Mesenchymal stem cell (in vitro differentiated cells and primary cell): ENCODE results near the gene CD207.

Source experiments
- DNase-seq: peaks from one replicate; pipeline ENCODE4 v3.0.0-alpha.2; 2013
- H2AFZ ChIP-seq: one replicate; pipeline ENCODE4 v1.6.1; 2013; ENCODE audit warnings: low read depth, mild to moderate bottlenecking, control low read depth, inconsistent platforms, low read length, moderate library complexity
- H2AK5ac ChIP-seq: 2 replicates; pipeline ENCODE4 v1.6.1; 2013; ENCODE audit warnings: low read length, moderate library complexity, mild to moderate bottlenecking, inconsistent platforms; ENCODE audit not compliant: severe bottlenecking
- H2BK120ac ChIP-seq: one replicate; pipeline ENCODE4 v1.6.1; 2013; ENCODE audit warnings: low read depth, mild to moderate bottlenecking, inconsistent platforms, low read length, moderate library complexity
- H2BK12ac ChIP-seq, 2 experiments: one replicate each; pipeline ENCODE4 v1.6.1; 2013; ENCODE audit warnings: inconsistent platforms in 2 of 2, low read length in 2 of 2, mild to moderate bottlenecking in 2 of 2, moderate library complexity in 2 of 2, control low read depth in 1 of 2
- H2BK15ac ChIP-seq: one replicate; pipeline ENCODE4 v1.6.1; 2013; ENCODE audit warnings: mild to moderate bottlenecking, low read depth, inconsistent platforms; ENCODE audit not compliant: poor library complexity, severe bottlenecking
- H2BK5ac ChIP-seq: 2 replicates; pipeline ENCODE4 v1.6.1; 2013; ENCODE audit warnings: low read depth, mild to moderate bottlenecking, low read length, control low read depth, inconsistent platforms; ENCODE audit not compliant: poor library complexity, severe bottlenecking
- H3K14ac ChIP-seq, 2 experiments: one replicate each; pipeline ENCODE4 v1.6.1; 2013; ENCODE audit warnings: inconsistent platforms in 2 of 2, low read length in 2 of 2, control low read depth in 1 of 2, mild to moderate bottlenecking in 1 of 2, moderate library complexity in 1 of 2
- H3K18ac ChIP-seq, 2 experiments: one replicate each; pipeline ENCODE4 v1.6.1; 2013; ENCODE audit warnings: inconsistent platforms in 2 of 2, low read length in 2 of 2, control low read depth in 1 of 2, low read depth in 1 of 2, mild to moderate bottlenecking in 1 of 2
- H3K23ac ChIP-seq, 2 experiments: one replicate each; pipeline ENCODE4 v1.6.1; 2013; ENCODE audit warnings: inconsistent platforms in 2 of 2, low read length in 2 of 2, mild to moderate bottlenecking in 2 of 2, moderate library complexity in 2 of 2, control low read depth in 1 of 2
- H3K27ac ChIP-seq: 2 replicates; pipeline ENCODE4 v1.5.1; 2013; ENCODE audit warnings: mild to moderate bottlenecking, moderate library complexity, low read length, control low read depth, inconsistent platforms; ENCODE audit not compliant: poor library complexity, severe bottlenecking
- H3K27me3 ChIP-seq, 2 experiments: 2 replicates each; pipeline versions ENCODE4 v1.6.1 to v1.7.0; 2013; ENCODE audit warnings: low read length in 2 of 2, mild to moderate bottlenecking in 2 of 2, moderate library complexity in 2 of 2, control low read depth in 1 of 2, inconsistent platforms in 1 of 2; ENCODE audit not compliant: control insufficient read depth in 1 of 2, insufficient read depth in 1 of 2
- H3K36me3 ChIP-seq, 2 experiments: 2 replicates each; pipeline versions ENCODE4 v1.6.1 to v1.7.0; 2013; ENCODE audit warnings: low read length in 2 of 2, control low read depth in 1 of 2, inconsistent platforms in 1 of 2, low read depth in 1 of 2, mild to moderate bottlenecking in 1 of 2; ENCODE audit not compliant: insufficient read depth in 2 of 2, control insufficient read depth in 1 of 2
- H3K4ac ChIP-seq, 2 experiments: one replicate each; pipeline ENCODE4 v1.6.1; 2013; ENCODE audit warnings: inconsistent platforms in 2 of 2, low read length in 2 of 2, mild to moderate bottlenecking in 2 of 2, moderate library complexity in 2 of 2, control low read depth in 1 of 2, low read depth in 1 of 2
- H3K4me1 ChIP-seq: 2 replicates; pipeline ENCODE4 v1.6.1; 2013; ENCODE audit warnings: low read depth, low read length, control low read depth; ENCODE audit not compliant: control insufficient read depth, insufficient read depth
- H3K4me2 ChIP-seq: 2 replicates; pipeline ENCODE4 v1.6.1; 2013; ENCODE audit warnings: low read length, mild to moderate bottlenecking, inconsistent platforms; ENCODE audit not compliant: poor library complexity, severe bottlenecking
- H3K4me3 ChIP-seq, 2 experiments: 2 replicates each; pipeline versions ENCODE4 v1.5.1 to v1.7.0; 2013; ENCODE audit warnings: low read length in 2 of 2, mild to moderate bottlenecking in 2 of 2, control low read depth in 1 of 2, low read depth in 1 of 2; ENCODE audit not compliant: insufficient read depth in 1 of 2
- H3K79me1 ChIP-seq: replicated peaks from 2 replicates; pipeline ENCODE4 v1.6.1; 2013; ENCODE audit warnings: mild to moderate bottlenecking, control low read depth, low read length, inconsistent platforms; ENCODE audit not compliant: poor library complexity, severe bottlenecking
- H3K9ac ChIP-seq: 2 replicates; pipeline ENCODE4 v1.7.0; 2013; ENCODE audit warnings: mild to moderate bottlenecking, low read length, moderate library complexity
- H3K9me3 ChIP-seq: 2 replicates; pipeline ENCODE4 v1.7.0; 2013; ENCODE audit warnings: mild to moderate bottlenecking, low read length; ENCODE audit not compliant: control insufficient read depth
- H4K8ac ChIP-seq: one replicate; pipeline ENCODE4 v1.6.1; 2013; ENCODE audit warnings: inconsistent platforms, mild to moderate bottlenecking, low read length, moderate library complexity
- H4K91ac ChIP-seq: one replicate; pipeline ENCODE4 v1.6.1; 2013; ENCODE audit warnings: mild to moderate bottlenecking, low read length, inconsistent platforms
- WGBS: methylation state at CpG from one replicate; pipeline ENCODE4 v1.1.7; 2013; ENCODE audit warnings: mixed read lengths; 5-methylcytosine and 5-hydroxymethylcytosine counted together

CD207 gene

GRCh38 chr2:70807828-70808118, 27.8 kb downstream of the CD207 start:
- Histone ChIP-seq H3K14ac (no peak overlapping the region), H3K36me3 (no peaks in the 10 kb centered on the region), H2AK5ac (no peak overlapping the region), H3K9ac (no peak overlapping the region), H2BK5ac (no peak overlapping the region), H3K79me1 (no peaks in the 10 kb centered on the region), H3K4me3 (no peak overlapping the region), H3K4me1 (no peaks in the 10 kb centered on the region), H3K27ac (no peak overlapping the region), H4K8ac (no peak overlapping the region), H2BK15ac (no peak overlapping the region), H2AFZ (no peak overlapping the region), H2BK120ac (no peak overlapping the region), H3K4ac (no peak overlapping the region), H2BK12ac (no peak overlapping the region), H3K18ac (no peak overlapping the region), H3K27me3 (peaks cover 12 to 61% of the 10 kb centered on the region in 2 experiments), H4K91ac (no peak overlapping the region), H3K4me2 (no peak overlapping the region), H3K9me3 (no peaks in the 10 kb centered on the region), H3K23ac (no peak overlapping the region)
- DNase-seq = no peak
- WGBS = 97% methylated on average over 4 of the region's 4 CpGs

- no peak overlapping the region for H2BK12ac ChIP-seq
- no peak overlapping the region for H3K4me3 ChIP-seq
- no peaks in the 10 kb centered on the region for H3K4me1 ChIP-seq
- no peak overlapping the region for H2BK120ac ChIP-seq
- no peak overlapping the region for H4K91ac ChIP-seq
- no peak overlapping the region for H2AK5ac ChIP-seq
- H3K9me3 ChIP-seq = no peaks in the 10 kb centered on the region
- H4K8ac ChIP-seq = no peak overlapping the region
- DNase-seq = no peak
- no peak overlapping the region for H2BK15ac ChIP-seq
- H3K4me2 ChIP-seq = no peak overlapping the region
- no peaks in the 10 kb centered on the region for H3K36me3 ChIP-seq
- H3K18ac ChIP-seq = no peak overlapping the region
- no peak overlapping the region for H3K4ac ChIP-seq
- no peaks in the 10 kb centered on the region for H3K79me1 ChIP-seq
- H2AFZ ChIP-seq = no peak overlapping the region
- no peak overlapping the region for H3K14ac ChIP-seq
- H3K23ac ChIP-seq = no peak overlapping the region
- H2BK5ac ChIP-seq = no peak overlapping the region
- H3K9ac ChIP-seq = no peak overlapping the region
- no peak overlapping the region for H3K27ac ChIP-seq
- WGBS = 89% methylated on average over 6 of the region's 6 CpGs
- H3K27me3 ChIP-seq = peaks cover 9 to 56% of the 10 kb centered on the region in 2 experiments
These were observed 28.4 kb downstream of the CD207 start for GRCh38 chr2:70807102-70807827.

- Histone ChIP-seq H4K8ac (no peak overlapping the region), H3K4ac (no peak overlapping the region), H2BK5ac (no peak overlapping the region), H2BK120ac (no peak overlapping the region), H4K91ac (no peak overlapping the region), H2AK5ac (no peak overlapping the region), H3K36me3 (no peaks in the 10 kb centered on the region), H3K27ac (no peak overlapping the region), H3K4me2 (no peak overlapping the region), H3K9ac (no peak overlapping the region), H2BK12ac (no peak overlapping the region), H3K18ac (no peak overlapping the region), H3K79me1 (no peaks in the 10 kb centered on the region), H3K14ac (no peak overlapping the region), H2BK15ac (no peak overlapping the region), H3K4me1 (no peaks in the 10 kb centered on the region), H3K23ac (no peak overlapping the region), H3K9me3 (no peaks in the 10 kb centered on the region), H3K27me3 (peaks cover 9 to 59% of the 10 kb centered on the region in 2 experiments), H3K4me3 (no peak overlapping the region), H2AFZ (no peak overlapping the region)
- DNase-seq = no peak
- WGBS = 73% methylated on average over 6 of the region's 6 CpGs
These were observed 29.0 kb downstream of the CD207 start for GRCh38 chr2:70806620-70807019.

GRCh38 chr2:70806013-70806412, 29.6 kb downstream of the CD207 start:
- no peak overlapping the region for H2BK120ac ChIP-seq
- no peak overlapping the region for H4K91ac ChIP-seq
- H3K4me3 ChIP-seq = no peak overlapping the region
- no peak overlapping the region for H3K9ac ChIP-seq
- no peak overlapping the region for H3K27ac ChIP-seq
- H2AFZ ChIP-seq = no peak overlapping the region
- no peak for DNase-seq
- no peak overlapping the region for H2BK12ac ChIP-seq
- no peak overlapping the region for H2BK5ac ChIP-seq
- no peak overlapping the region for H4K8ac ChIP-seq
- no CpG with 5 or more reads among the region's 5 CpGs for WGBS
- H3K27me3 ChIP-seq = peaks cover 15 to 60% of the 10 kb centered on the region in 2 experiments
- H3K18ac ChIP-seq = no peak overlapping the region
- no peak overlapping the region for H3K4me2 ChIP-seq
- no peaks in the 10 kb centered on the region for H3K79me1 ChIP-seq
- H3K36me3 ChIP-seq = no peaks in the 10 kb centered on the region
- H3K23ac ChIP-seq = no peak overlapping the region
- peaks cover 5% of the 10 kb centered on the region for H3K9me3 ChIP-seq
- H3K4me1 ChIP-seq = no peaks in the 10 kb centered on the region
- H2AK5ac ChIP-seq = no peak overlapping the region
- H3K14ac ChIP-seq = no peak overlapping the region
- no peak overlapping the region for H2BK15ac ChIP-seq
- H3K4ac ChIP-seq = no peak overlapping the region
